GM12892 (cell line): Measurements from ENCODE around the gene TNFRSF1B.

ENCODE experiments used
- POLR2A ChIP-seq: IDR thresholded peaks from 2 replicates; pipeline ENCODE4 v1.6.1; 2011; ENCODE audit warnings: low read depth, low read length, control low read depth
- POLR2AphosphoS5 ChIP-seq: IDR thresholded peaks from 2 replicates; pipeline ENCODE4 v1.6.1; 2011; ENCODE audit warnings: low read depth, low read length, control low read depth
- TAF1 ChIP-seq: IDR thresholded peaks from 2 replicates; pipeline ENCODE4 v1.6.1; 2011; ENCODE audit warnings: low read depth, mild to moderate bottlenecking, control low read depth, low read length, borderline replicate concordance

- TF ChIP-seq TAF1 (no peak), POLR2A (no peak), POLR2AphosphoS5 (no peak)
These were observed 79.8 kb downstream of the TNFRSF1B start for GRCh38 chr1:12246584-12246983.
